Kidney epithelial cell (primary cell): ENCODE measurements around the gene RNF168. TPM values are rescaled to one million over a fixed set of nuclear protein-coding genes. Genes with fewer than 3 reads are reported as not detected.
"Not testable (repeated sequence)": the region's sequence is repeated elsewhere in the genome, so short reads cannot be mapped to it uniquely, and the experiment has no call there.

ENCODE experiments used
- DNase-seq: peaks from one replicate; pipeline ENCODE4 v3.0.0-alpha.2; 2010; ENCODE audit warnings: low read depth
- H3K27me3 ChIP-seq: 2 replicates; pipeline ENCODE4 v1.6.0; 2011; ENCODE audit warnings: low read length; ENCODE audit not compliant: control insufficient read depth, insufficient read depth
- H3K36me3 ChIP-seq: 2 replicates; pipeline ENCODE4 v1.5.1; 2011; ENCODE audit warnings: low read length; ENCODE audit not compliant: control insufficient read depth, insufficient read depth
- H3K4me3 ChIP-seq: 2 replicates; pipeline ENCODE4 v1.5.1; 2011; ENCODE audit warnings: low read depth, mild to moderate bottlenecking, control low read depth, low read length
- total RNA-seq: library from RNA; depleted of rRNA; stranded (reverse); fragments of >200 nt; gene quantifications from 2 replicates; pipeline ENCODE4 v1.2.3, GENCODE V29; 2015
- TF ChIP-seq, protein P1 (sequence below): IDR thresholded peaks from 2 replicates; pipeline ENCODE4 v1.5.1; 2011; ENCODE audit warnings: mild to moderate bottlenecking, moderate library complexity, low read length, control low read depth, inconsistent platforms; ENCODE audit not compliant: insufficient read depth, poor library complexity, severe bottlenecking

The RNF168 gene
- total RNA-seq, 1 donor from 2014 or later, result 11.7 TPM

GRCh38 chr3:196458063-196458462 is 45.5 kb downstream of the RNF168 start:
- Histone ChIP-seq H3K36me3 (no peaks in the 10 kb centered on the region), H3K27me3 (no peaks in the 10 kb centered on the region), H3K4me3 (no peak overlapping the region)
- TF ChIP-seq, protein P1, sequence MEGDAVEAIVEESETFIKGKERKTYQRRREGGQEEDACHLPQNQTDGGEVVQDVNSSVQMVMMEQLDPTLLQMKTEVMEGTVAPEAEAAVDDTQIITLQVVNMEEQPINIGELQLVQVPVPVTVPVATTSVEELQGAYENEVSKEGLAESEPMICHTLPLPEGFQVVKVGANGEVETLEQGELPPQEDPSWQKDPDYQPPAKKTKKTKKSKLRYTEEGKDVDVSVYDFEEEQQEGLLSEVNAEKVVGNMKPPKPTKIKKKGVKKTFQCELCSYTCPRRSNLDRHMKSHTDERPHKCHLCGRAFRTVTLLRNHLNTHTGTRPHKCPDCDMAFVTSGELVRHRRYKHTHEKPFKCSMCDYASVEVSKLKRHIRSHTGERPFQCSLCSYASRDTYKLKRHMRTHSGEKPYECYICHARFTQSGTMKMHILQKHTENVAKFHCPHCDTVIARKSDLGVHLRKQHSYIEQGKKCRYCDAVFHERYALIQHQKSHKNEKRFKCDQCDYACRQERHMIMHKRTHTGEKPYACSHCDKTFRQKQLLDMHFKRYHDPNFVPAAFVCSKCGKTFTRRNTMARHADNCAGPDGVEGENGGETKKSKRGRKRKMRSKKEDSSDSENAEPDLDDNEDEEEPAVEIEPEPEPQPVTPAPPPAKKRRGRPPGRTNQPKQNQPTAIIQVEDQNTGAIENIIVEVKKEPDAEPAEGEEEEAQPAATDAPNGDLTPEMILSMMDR, result no peak
- no peak for DNase-seq

DNA sequence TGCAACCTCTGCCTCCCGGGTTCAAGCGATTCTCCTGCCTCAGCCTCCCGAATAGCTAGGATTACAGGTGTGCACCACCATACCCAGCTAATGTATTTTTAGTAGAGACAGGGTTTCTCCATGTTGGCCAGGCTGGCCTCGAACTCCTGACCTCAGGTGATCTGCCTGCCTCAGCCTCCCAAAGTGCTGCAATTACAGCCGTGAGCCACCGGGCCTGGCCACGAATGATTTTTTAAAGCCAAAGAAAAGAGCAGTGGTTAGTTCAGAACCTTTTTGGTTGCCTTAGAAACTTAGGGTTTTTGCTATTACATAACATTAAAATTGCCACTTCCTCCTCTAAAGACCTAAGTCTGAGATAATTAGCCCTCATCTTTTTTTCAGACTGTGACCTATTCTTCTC is 46.1 kb downstream of the RNF168 start:
- H3K36me3 ChIP-seq, DNase-seq, H3K4me3 ChIP-seq, H3K27me3 ChIP-seq: not testable (repeated sequence)

- no peaks in the 10 kb centered on the region for H3K36me3 ChIP-seq
- DNase-seq, result no peak
- H3K4me3 ChIP-seq, result no peak overlapping the region
- H3K27me3 ChIP-seq, result no peaks in the 10 kb centered on the region
- TF ChIP-seq, protein P1, result no peak
Observed at GRCh38 chr3:196454935-196455334, 48.6 kb downstream of the RNF168 start.

- H3K4me3 ChIP-seq, H3K36me3 ChIP-seq, H3K27me3 ChIP-seq, DNase-seq: not testable (repeated sequence)
- TF ChIP-seq, protein P1, result peak; percentile 5
Observed at GRCh38 chr3:196445391-196445790, 58.2 kb downstream of the RNF168 start.

DNA sequence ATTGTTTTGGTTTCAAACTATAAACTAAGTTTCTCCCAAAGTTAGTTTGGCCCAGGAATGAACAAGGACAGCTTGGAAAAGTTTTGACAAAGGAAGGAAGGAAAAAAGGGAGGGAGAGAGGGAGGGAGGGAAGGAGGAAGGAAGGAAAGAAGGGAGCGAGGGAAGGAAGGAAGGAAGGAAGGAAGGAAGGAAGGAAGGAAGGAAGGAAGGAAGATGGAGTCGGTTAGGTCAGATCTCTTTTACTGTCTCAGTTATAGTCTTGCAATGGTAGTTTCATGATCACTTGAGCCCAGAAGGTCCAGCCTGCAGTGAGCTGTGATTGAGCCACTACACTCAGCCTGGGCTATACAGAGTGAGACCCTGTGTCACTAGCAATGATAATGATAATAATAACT is 59.1 kb downstream of the RNF168 start:
- TF ChIP-seq, protein P1, result no peak
- DNase-seq, result no peak
- H3K27me3 ChIP-seq, result no peaks in the 10 kb centered on the region
- no peak overlapping the region for H3K4me3 ChIP-seq
- H3K36me3 ChIP-seq, result no peaks in the 10 kb centered on the region

- Histone ChIP-seq H3K4me3 (no peak overlapping the region), H3K36me3 (no peaks in the 10 kb centered on the region), H3K27me3 (no peaks in the 10 kb centered on the region)
- TF ChIP-seq, protein P1, result no peak
- no peak for DNase-seq
Observed at GRCh38 chr3:196440696-196441095, 62.9 kb downstream of the RNF168 start.
